ENCODE data around the gene FGGY.

The FGGY gene

DNA sequence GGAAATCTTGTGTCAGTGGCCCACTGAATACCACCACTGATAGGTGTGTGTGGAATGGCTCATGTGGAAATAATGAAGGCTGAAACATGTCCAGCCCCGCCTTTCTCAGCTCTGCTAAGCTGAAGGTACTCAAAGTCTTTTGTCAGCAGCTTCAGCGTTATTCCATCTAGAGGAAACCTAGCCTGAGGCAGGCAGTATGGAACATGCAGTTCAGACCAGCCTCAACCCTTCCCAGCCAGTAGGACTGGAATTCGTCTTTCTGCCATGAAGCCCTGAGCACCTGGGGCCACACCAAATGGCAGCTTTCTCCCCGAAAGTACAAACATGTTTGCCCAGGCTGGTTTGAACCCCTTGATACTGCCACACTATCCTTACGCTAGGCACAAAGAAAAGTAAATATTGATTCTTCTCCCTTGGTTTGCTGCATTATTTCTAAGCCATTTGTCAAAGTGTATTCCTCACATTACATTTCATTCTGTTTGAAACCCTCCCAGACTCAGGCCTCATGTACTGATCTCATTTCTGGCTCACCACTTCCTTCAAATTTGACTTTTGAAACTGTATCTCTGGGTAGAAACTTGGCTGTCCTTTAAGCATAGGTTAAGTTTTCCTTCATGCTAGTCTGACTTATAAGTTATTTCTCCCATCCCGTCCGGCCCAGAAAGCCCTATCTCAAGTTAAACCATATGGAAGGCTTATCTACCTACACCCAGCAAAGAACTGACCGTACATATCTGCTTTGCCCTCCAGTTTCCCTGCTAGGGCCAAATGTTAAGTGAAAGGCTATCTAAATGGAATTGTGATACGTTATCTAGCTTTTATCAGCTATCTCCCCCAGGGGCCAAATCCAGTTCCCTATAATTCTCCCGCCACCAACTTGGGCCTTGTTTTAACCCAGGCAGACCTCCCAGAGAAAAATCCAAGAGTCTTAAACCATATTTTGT is 472.2 kb downstream of the FGGY start:
- no peak for DNase-seq (ENCODE audit: low spot score)

- no peak for DNase-seq (ENCODE audit: low spot score)
Measured at GRCh38 chr1:59769736-59770095, 472.8 kb downstream of the FGGY start.

DNA sequence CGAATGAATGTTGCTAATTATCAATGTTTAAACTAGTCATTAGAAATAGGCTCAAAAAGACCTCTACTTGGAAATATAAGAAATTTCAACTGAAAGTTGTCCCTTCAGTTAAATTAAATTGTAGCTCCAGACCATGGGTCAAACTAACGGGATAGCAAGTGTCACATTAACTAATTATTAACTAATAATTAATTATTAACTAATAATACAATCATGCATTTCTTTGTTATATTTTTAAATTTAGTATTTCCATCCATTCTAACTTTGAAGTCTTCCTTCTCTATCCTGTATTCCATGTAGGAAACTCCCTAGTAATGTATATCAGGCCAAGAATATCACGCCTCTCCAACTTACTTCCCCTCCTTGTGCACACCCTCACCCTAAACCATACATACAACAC is 474.5 kb downstream of the FGGY start:
- no peak for DNase-seq (ENCODE audit: low spot score)

DNA sequence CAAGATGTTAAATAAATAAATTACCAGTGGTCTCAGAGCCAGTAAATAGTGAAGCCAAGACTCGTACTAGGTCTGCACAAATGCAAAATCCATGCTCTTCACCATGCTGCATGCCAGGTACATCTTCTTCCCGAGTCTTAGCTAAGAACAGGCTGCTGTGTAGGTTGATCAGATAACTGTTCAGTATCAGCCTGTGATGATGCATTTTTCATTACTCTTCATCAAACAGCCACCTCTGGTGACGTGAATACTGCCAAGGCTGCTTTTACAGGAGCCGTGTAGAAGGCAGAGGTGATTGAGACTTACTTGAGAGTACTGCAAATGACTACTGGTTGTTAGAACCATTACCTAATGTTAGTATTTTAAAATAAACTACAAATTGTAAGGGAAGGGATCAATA is 478.6 kb downstream of the FGGY start:
- no peak for DNase-seq (ENCODE audit: low spot score)

- no peak for DNase-seq (ENCODE audit: low spot score)
Measured at GRCh38 chr1:59776960-59777852, 480.3 kb downstream of the FGGY start.

DNA sequence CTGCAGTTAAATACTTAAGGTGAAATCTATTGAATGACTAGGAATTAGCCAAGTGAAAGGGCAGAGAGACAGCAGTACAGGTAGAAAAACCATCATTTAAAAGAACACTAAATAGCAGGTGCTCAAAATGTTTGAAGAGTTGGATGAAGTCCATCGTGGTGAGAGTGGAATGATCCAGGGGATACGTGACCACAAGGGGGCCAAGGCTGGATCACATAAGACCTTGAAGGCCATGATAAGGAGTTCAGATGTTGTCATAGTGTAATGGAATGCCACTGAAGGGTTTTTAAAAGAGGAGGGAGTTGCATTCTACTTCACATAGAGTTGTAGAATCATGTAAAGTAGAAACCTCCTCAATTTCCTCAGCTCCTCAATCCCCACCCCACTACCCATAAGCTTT is 483.1 kb downstream of the FGGY start:
- no peak for DNase-seq (ENCODE audit: low spot score)

- DNase-seq (ENCODE audit: low spot score) = no peak
Measured at GRCh38 chr1:59788825-59789224, 491.9 kb downstream of the FGGY start.

DNA sequence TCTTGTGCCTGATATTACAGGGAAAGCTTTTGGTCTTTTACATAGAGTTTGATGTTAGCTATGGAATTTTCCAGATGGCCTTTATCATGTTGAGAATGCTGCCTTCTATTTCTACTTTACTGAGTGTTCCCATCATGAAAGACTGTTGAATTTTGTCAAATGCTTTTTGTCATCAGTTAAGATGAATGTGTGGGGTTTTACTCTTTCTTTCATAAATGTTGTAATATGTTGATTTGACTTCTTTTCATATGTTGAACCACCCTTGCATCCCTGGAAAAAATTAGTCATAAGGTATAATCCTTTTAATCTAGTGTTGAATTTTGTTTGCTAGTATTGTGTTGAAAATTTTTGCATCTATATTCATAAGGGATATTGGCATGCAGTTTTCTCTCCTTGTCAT is 501.7 kb downstream of the FGGY start:
- DNase-seq (ENCODE audit: low spot score) = no peak

GRCh38 chr1:59803458-59804038 is 506.7 kb downstream of the FGGY start:
- DNase-seq (ENCODE audit: low spot score) = no peak

DNA sequence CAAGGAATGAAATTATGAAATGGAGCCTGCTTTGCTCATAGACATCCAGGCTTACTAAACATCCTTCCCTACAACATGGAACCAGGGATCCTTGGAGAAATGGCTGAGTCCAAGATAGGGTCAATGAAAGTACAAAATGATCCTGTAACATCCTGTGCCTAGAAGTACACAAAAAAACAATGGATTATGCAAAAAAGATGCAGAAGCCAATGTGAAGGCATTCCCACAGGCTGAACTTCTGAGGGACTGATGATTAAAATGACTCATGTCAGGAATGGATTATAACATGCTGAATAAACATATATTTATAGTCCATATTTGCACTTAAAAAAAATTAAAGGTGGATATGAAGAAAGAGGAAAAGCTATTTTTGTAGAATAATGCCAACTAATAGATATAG is 507.4 kb downstream of the FGGY start:
- no peak for DNase-seq (ENCODE audit: low spot score)

DNA sequence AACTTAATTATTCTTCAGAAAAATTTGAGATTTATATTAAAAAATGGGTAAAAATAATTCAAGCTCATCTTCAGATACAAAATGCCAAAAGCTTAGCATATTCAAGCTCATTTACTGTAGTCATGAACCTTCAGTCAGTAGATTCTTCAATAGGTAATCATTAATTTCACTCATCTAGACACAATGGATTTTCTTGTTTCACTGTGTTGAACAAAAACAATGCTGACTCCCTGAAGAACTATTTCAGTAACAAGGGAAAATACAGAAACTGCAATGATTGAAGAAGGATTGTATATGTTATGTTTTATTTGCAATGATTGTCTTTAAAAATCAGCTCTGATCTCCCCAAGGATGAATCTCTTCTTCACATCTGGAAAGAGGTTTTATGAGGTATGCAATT is 508.7 kb downstream of the FGGY start:
- no peak for DNase-seq (ENCODE audit: low spot score)

All from hematopoietic multipotent progenitor cell treated with erythropoietin and hydrocortisone succinate and interleukin-3 and kit ligand, for 17 days (in vitro differentiated cells).